ENCODE results near the gene SPDYE3. TPM values are rescaled to one million over a fixed set of nuclear protein-coding genes. Genes with fewer than 3 reads are reported as not detected.
"Not testable (repeated sequence)": the region's sequence is repeated elsewhere in the genome, so short reads cannot be mapped to it uniquely, and the experiment has no call there.

The SPDYE3 gene
- total RNA-seq, 2 experiments from 2014 or later: not detected

DNA sequence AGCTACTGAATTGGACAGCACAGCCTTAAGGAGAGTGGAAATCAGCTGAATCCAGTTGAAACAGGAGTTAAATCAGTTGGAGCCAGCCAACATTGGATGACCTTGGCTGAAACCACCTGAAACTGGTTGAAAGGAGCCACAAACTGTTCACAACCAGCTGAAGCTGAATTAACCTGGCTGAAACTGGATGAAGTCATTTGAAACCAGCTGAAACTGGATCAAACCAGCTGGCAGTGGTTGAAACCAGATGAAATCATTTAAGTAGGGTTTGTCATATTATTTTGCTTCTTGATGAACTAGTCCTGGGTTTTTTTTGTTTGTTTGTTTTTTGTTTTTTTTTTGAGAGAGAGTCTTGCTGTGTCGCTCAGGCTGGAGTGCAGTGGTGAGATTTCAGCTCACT, 15.3 kb upstream of the SPDYE3 start:
- H3K27ac Mint-ChIP-seq; POLR2A ChIA-PET; H3K9me3 Mint-ChIP-seq (ENCODE audit: low read depth); H3K36me3 Mint-ChIP-seq (ENCODE audit: low read depth); intact Hi-C loops (cut with DNase I, micrococcal nuclease); DNase-seq; H3K4me3 Mint-ChIP-seq; H3K27me3 Mint-ChIP-seq: not testable (repeated sequence)
- peak; percentile 57 for ATAC-seq
- H3K4me1 Mint-ChIP-seq: peaks cover 15% of the 10 kb centered on the region
- CTCF ChIA-PET: interaction anchor here (0.6 kb wide), 1 partner anchor 62 kb away, joined by 3 read pairs; no protein-coding TSS in a partner anchor

- H3K36me3 Mint-ChIP-seq (ENCODE audit: low read depth); H3K27ac Mint-ChIP-seq; ATAC-seq; intact Hi-C loops (cut with DNase I, micrococcal nuclease); CTCF ChIA-PET; H3K4me3 Mint-ChIP-seq; H3K27me3 Mint-ChIP-seq; H3K9me3 Mint-ChIP-seq (ENCODE audit: low read depth); POLR2A ChIA-PET: not testable (repeated sequence)
- peak; percentile 45 for DNase-seq
- peaks cover 15% of the 10 kb centered on the region for H3K4me1 Mint-ChIP-seq
Measured at GRCh38 chr7:100295269-100295668, 12.2 kb upstream of the SPDYE3 start.

GRCh38 chr7:100297852-100298631, 9.5 kb upstream of the SPDYE3 start:
- H3K27ac Mint-ChIP-seq; CTCF ChIA-PET; H3K9me3 Mint-ChIP-seq (ENCODE audit: low read depth); H3K27me3 Mint-ChIP-seq; H3K36me3 Mint-ChIP-seq (ENCODE audit: low read depth); POLR2A ChIA-PET; ATAC-seq; H3K4me1 Mint-ChIP-seq; DNase-seq; intact Hi-C loops (cut with DNase I, micrococcal nuclease); H3K4me3 Mint-ChIP-seq: not testable (repeated sequence)

- CTCF ChIA-PET; intact Hi-C loops (cut with DNase I, micrococcal nuclease): not testable (repeated sequence)
Measured at GRCh38 chr7:100298632-100298895, 8.9 kb upstream of the SPDYE3 start.

GRCh38 chr7:100304526-100304925, 3.0 kb upstream of the SPDYE3 start:
- H3K4me1 Mint-ChIP-seq; H3K9me3 Mint-ChIP-seq (ENCODE audit: low read depth); ATAC-seq; H3K27ac Mint-ChIP-seq; CTCF ChIA-PET; H3K27me3 Mint-ChIP-seq; H3K4me3 Mint-ChIP-seq; intact Hi-C loops (cut with DNase I, micrococcal nuclease); DNase-seq; POLR2A ChIA-PET; H3K36me3 Mint-ChIP-seq (ENCODE audit: low read depth): not testable (repeated sequence)

More at GRCh38 chr7:100298632-100298895, 8.9 kb upstream of the SPDYE3 start:
- H3K4me1 Mint-ChIP-seq; POLR2A ChIA-PET; H3K27ac Mint-ChIP-seq; H3K36me3 Mint-ChIP-seq (ENCODE audit: low read depth); H3K4me3 Mint-ChIP-seq; ATAC-seq; H3K9me3 Mint-ChIP-seq (ENCODE audit: low read depth); H3K27me3 Mint-ChIP-seq; DNase-seq: not testable (repeated sequence)

DNA sequence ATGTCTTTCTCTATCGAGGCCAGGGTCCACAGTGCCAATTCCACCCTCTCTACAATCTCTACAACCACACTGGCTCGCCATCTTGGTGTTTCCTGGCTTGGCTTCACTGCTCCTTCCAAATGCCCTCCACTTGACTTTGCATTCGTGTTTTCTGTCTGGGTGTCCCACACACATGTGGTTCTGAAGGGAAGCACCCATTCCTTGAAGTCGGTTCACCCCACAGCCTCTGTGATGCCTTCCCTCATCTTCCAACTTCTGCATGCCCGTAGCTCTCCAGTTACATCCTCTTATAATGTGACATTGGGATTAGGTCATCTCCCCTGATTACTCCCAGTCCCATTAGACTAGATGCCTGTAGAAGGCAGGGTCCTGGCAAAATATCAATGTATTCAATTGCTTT, 10.8 kb downstream of the SPDYE3 start:
- POLR2A ChIA-PET; DNase-seq; H3K27me3 Mint-ChIP-seq; H3K27ac Mint-ChIP-seq; ATAC-seq; intact Hi-C loops (cut with DNase I, micrococcal nuclease); H3K4me3 Mint-ChIP-seq; H3K9me3 Mint-ChIP-seq (ENCODE audit: low read depth); CTCF ChIA-PET: not testable (repeated sequence)
- Mint-ChIP-seq H3K4me1 (peaks cover 14% of the 10 kb centered on the region), H3K36me3 (ENCODE audit: low read depth) (peaks cover 21% of the 10 kb centered on the region)

DNA sequence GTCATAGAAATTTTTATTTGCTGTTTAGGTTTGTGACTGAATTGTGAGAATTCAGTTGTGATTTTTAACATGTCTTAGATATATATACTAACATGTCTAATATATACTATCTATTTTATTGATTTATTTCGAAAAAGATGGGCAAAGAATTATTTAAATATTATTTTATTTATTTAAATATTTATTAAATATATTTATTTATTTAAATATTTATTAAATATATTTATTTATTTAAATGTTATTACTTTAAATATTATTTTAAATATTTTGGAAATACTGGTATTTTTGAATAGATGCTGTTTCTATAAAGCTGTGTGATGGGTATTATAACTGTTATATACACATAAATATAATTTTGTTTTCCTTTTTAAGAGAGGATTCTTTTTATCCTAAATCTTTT, 14.1 kb downstream of the SPDYE3 start:
- ATAC-seq; POLR2A ChIA-PET; H3K9me3 Mint-ChIP-seq (ENCODE audit: low read depth); H3K27me3 Mint-ChIP-seq; H3K4me3 Mint-ChIP-seq; H3K27ac Mint-ChIP-seq; intact Hi-C loops (cut with DNase I, micrococcal nuclease); DNase-seq; CTCF ChIA-PET: not testable (repeated sequence)
- H3K36me3 Mint-ChIP-seq (ENCODE audit: low read depth): peaks cover 27% of the 10 kb centered on the region
- H3K4me1 Mint-ChIP-seq: peaks cover 12% of the 10 kb centered on the region

DNA sequence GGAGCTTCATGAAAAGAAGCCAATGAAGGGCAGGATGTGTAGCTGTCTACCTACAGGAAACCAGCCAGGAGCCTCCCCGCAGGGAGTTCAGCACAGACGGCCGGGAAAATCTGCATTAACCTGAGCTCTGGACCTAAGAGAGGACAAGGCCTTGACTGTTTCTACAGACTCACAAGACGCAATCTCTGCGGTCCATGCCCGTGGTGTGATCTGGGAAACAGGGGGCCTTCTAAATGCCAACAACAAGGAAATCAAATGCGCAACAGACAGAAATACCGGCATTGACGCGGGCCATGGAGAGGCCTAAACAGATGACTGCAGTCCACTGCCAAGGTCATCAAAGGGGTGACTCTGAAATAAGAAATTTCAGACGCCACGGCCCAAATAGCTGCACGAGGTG, 16.7 kb downstream of the SPDYE3 start:
- H3K27ac Mint-ChIP-seq; H3K4me3 Mint-ChIP-seq; POLR2A ChIA-PET; H3K4me1 Mint-ChIP-seq; H3K27me3 Mint-ChIP-seq; intact Hi-C loops (cut with DNase I, micrococcal nuclease); DNase-seq; H3K9me3 Mint-ChIP-seq (ENCODE audit: low read depth); CTCF ChIA-PET; ATAC-seq: not testable (repeated sequence)
- H3K36me3 Mint-ChIP-seq (ENCODE audit: low read depth): peaks cover 30% of the 10 kb centered on the region

- POLR2A ChIA-PET; H3K27me3 Mint-ChIP-seq; H3K27ac Mint-ChIP-seq; H3K4me1 Mint-ChIP-seq; H3K9me3 Mint-ChIP-seq (ENCODE audit: low read depth); intact Hi-C loops (cut with DNase I, micrococcal nuclease); CTCF ChIA-PET; ATAC-seq; H3K4me3 Mint-ChIP-seq; DNase-seq: not testable (repeated sequence)
- peaks cover 19% of the 10 kb centered on the region for H3K36me3 Mint-ChIP-seq (ENCODE audit: low read depth)
Measured at GRCh38 chr7:100325671-100326070, 18.2 kb downstream of the SPDYE3 start.

DNA sequence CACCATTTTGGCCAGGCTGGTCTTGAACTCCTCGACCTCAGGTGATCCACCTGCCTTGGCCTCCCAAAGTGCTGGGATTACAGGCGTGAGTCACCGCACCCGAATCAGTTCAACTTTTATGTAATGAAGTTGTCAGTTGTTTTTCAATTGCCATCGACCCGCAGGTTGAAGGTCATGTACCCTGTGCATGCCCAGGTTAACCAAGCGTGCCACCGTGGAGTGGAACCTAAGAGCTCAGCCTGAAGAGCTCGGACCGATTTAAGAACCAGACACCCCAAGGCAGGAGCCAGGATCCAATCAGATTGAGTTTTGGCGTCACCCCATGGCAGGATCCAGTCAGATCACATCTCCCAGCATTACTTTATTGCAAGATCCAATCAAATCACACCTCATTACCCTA, 19.4 kb downstream of the SPDYE3 start:
- POLR2A ChIA-PET, ATAC-seq, H3K27ac Mint-ChIP-seq: not testable (repeated sequence)

DNA sequence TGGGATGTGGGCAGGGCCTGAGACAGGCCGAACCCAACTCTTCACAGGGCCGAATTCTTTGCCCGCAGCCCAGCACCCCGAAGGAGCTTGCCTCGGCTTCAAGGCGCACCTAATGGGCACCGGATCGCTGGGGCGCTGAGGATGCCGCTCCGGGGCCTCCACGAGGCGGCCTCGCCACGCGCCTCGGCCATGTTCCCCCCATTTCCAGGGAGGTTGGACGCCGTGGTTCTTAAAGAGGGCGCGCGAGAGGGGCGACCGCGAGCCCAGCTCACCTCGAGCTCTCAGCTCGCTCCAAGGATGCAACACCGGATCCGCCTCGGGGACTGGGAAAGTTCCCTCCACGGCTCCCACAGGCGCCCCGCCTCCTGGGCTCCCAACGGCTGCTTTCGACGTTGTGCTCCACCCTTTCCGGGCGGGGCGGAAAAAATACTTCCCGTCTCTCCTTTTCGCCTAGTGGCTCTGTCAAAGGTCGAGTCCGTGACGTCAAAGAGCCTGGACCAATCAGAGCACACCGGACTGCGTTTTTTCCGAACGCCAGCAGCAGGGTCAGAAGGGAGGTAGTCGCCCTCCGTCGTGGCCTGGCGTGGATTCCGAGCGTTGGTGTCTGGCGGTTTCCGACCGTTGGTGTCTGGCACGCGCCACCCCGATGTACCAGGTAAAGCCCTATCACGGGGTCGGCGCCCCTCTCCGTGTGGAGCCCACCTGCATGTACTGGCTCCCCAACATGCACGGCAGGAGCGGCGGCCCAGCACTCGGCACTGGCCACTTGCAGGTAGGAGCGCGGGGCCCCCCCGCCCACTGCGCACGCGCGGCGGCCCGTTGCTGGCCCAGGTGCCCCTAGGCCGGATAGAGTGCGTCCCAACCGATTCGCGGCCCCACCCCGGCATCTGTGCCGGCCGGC, 28.3 kb downstream of the SPDYE3 start:
- Mint-ChIP-seq H3K4me1 (peaks cover 26% of the 10 kb centered on the region), H3K4me3 (peak overlapping the region; percentile 93), H3K36me3 (ENCODE audit: low read depth) (peaks cover 22% of the 10 kb centered on the region), H3K27ac (peak overlapping the region; percentile 85)
- POLR2A ChIA-PET; H3K9me3 Mint-ChIP-seq (ENCODE audit: low read depth); H3K27me3 Mint-ChIP-seq: not testable (repeated sequence)
- CTCF ChIA-PET: interaction anchor here (0.7 kb wide), 1 partner anchor 71 kb away, joined by 3 read pairs; no protein-coding TSS in a partner anchor
- DNase-seq (peak; percentile 89), ATAC-seq (peak; percentile 95)
- intact Hi-C loops (cut with DNase I, micrococcal nuclease): loop anchor here in 1 of 2 experiments (1.0 to 5.0 kb wide), 6 partner anchors 8 to 339 kb away; partner anchors contain the start of genes FBXO24, LAMTOR4, LRCH4 and ZCWPW1

More for the DNA sequence above, 19.4 kb downstream of the SPDYE3 start:
- intact Hi-C loops (cut with DNase I, micrococcal nuclease); H3K4me1 Mint-ChIP-seq; H3K4me3 Mint-ChIP-seq; H3K9me3 Mint-ChIP-seq (ENCODE audit: low read depth); DNase-seq; H3K27me3 Mint-ChIP-seq: not testable (repeated sequence)
- CTCF ChIA-PET: interaction anchor here (0.6 kb wide), 1 partner anchor 178 kb away, joined by 3 read pairs; the partner anchor contains the start of gene LAMTOR4
- peaks cover 18% of the 10 kb centered on the region for H3K36me3 Mint-ChIP-seq (ENCODE audit: low read depth)

Measured in activated CD4-positive, alpha-beta T cell treated with anti-CD3 and anti-CD28 coated beads for 36 hours (primary cell).